ENCODE measurements around the gene SEC14L2.

- TF ChIP-seq CTCF (IDR thresholded peaks at IDR 0.05): no peak
- no peak for TF ChIP-seq POLR2A (IDR thresholded peaks at IDR 0.05)
- no peak for TF ChIP-seq POLR2AphosphoS5 (IDR thresholded peaks at IDR 0.05)
These were observed 28.5 kb downstream of the SEC14L2 start for GRCh38 chr22:30425327-30425615.
